Endothelial cell of umbilical vein (primary cell): ENCODE results near the gene NCS1. TPM values are rescaled to one million over a fixed set of nuclear protein-coding genes. Genes with fewer than 3 reads are reported as not detected.

Source experiments
- BruUV-seq: library from RNA; stranded (reverse); fragments of 400-500 nt; replicated peaks from 2 replicates; lab custom pipeline; 2021; lab: Mats Ljungman, UMichigan
- CTCF ChIA-PET: fragments of 300-600, 350-600 bp; sonication (Branson Sonifier 250); formaldehyde crosslinking; loops from one replicate; lab custom pipeline; 2021; ENCODE audit warnings: antibody characterized with exemption, inconsistent platforms; lab: Charles Lee
- POLR2A ChIA-PET: fragments of 300-600, 350-600 bp; sonication (Branson Sonifier 250); formaldehyde crosslinking; loops from one replicate; lab custom pipeline; 2021; ENCODE audit warnings: antibody characterized with exemption, inconsistent platforms; lab: Charles Lee
- DNase-seq: peaks from one replicate; pipeline ENCODE4 v3.0.0-alpha.2; 2011; ENCODE audit warnings: low read depth, low spot score
- FAIRE-seq: peaks from 2 replicates; lab custom pipeline; 2011; peaks lifted over from hg19 to GRCh38; lab: Jason Lieb, UNC
- H2AFZ ChIP-seq: 2 replicates; pipeline ENCODE4 v1.6.0; 2012; ENCODE audit warnings: low read depth, low read length, control low read depth, inconsistent platforms
- H3K27ac ChIP-seq: 2 replicates; pipeline ENCODE4 v1.5.1; 2011; ENCODE audit warnings: low read depth, mild to moderate bottlenecking, control low read depth, low read length, moderate library complexity; ENCODE audit not compliant: insufficient read depth
- H3K27me3 ChIP-seq, 2 experiments: 2 replicates each; pipeline versions ENCODE4 v1.6.0 to v1.6.1; 2011; ENCODE audit warnings: low read length in 2 of 2, mixed read lengths in 1 of 2; ENCODE audit not compliant: control insufficient read depth in 2 of 2, insufficient read depth in 2 of 2
- H3K36me3 ChIP-seq, 2 experiments: 2 replicates in 1 of 2; 3 replicates in 1 of 2; pipeline ENCODE4 v1.5.1; 2011; ENCODE audit warnings: low read length in 2 of 2, mild to moderate bottlenecking in 1 of 2, moderate library complexity in 1 of 2; ENCODE audit not compliant: control insufficient read depth in 2 of 2, insufficient read depth in 2 of 2; ENCODE audit errors: extremely low read depth in 1 of 2
- H3K4me1 ChIP-seq: 3 replicates; pipeline ENCODE4 v1.5.1; 2011; ENCODE audit warnings: mild to moderate bottlenecking, low read length; ENCODE audit not compliant: control insufficient read depth, insufficient read depth; ENCODE audit errors: extremely low read depth
- H3K4me2 ChIP-seq: 2 replicates; pipeline ENCODE4 v1.6.1; 2011; ENCODE audit warnings: low read length, control low read depth, mixed read lengths; ENCODE audit not compliant: insufficient read depth
- H3K4me3 ChIP-seq, 3 experiments: fragments of 200-600 bp in 1 of 3; sonication (generic), shearing (Covaris generic) in 1 of 3; replicated peaks in 1 of 3; 2 replicates each; pipeline ENCODE4 v1.5.1; 2011 to 2016; ENCODE audit warnings: control low read depth in 3 of 3, low read length in 3 of 3, mild to moderate bottlenecking in 2 of 3, inconsistent platforms in 1 of 3, low read depth in 1 of 3, moderate library complexity in 1 of 3; ENCODE audit not compliant: insufficient read depth in 1 of 3
- H3K79me2 ChIP-seq: 2 replicates; pipeline ENCODE4 v1.6.0; 2012; ENCODE audit warnings: low read length, inconsistent platforms; ENCODE audit not compliant: control insufficient read depth, insufficient read depth
- H3K9ac ChIP-seq: replicated peaks from 2 replicates; pipeline ENCODE3; 2011; ENCODE audit warnings: low read length, control low read depth; ENCODE audit not compliant: insufficient read depth; ENCODE audit errors: extremely low read depth
- H3K9me1 ChIP-seq: replicated peaks from 3 replicates; pipeline ENCODE4 v1.6.0; 2011; ENCODE audit warnings: mild to moderate bottlenecking, low read length; ENCODE audit not compliant: control insufficient read depth, insufficient read depth; ENCODE audit errors: extremely low read depth
- H3K9me3 ChIP-seq: replicated peaks from 2 replicates; pipeline ENCODE4 v1.5.1; 2012; ENCODE audit warnings: low read length, inconsistent platforms; ENCODE audit not compliant: control insufficient read depth, insufficient read depth
- H4K20me1 ChIP-seq: replicated peaks from 2 replicates; pipeline ENCODE3; 2011; ENCODE audit warnings: mild to moderate bottlenecking, low read length; ENCODE audit not compliant: control insufficient read depth, insufficient read depth; ENCODE audit errors: extremely low read depth
- CTCF ChIP-seq, 2 donors: IDR thresholded peaks; 1 replicate in 1 of 2; 2 replicates in 1 of 2; pipeline ENCODE4 v1.5.1; 2011; ENCODE audit warnings: low read length in 2 of 2, mild to moderate bottlenecking in 2 of 2, moderate library complexity in 2 of 2, control low read depth in 1 of 2, inconsistent platforms in 1 of 2, low read depth in 1 of 2; ENCODE audit not compliant: insufficient read depth in 1 of 2; ENCODE audit errors: extremely low read depth in 1 of 2
- EZH2 ChIP-seq: IDR thresholded peaks from 2 replicates; pipeline ENCODE4 v1.6.1; 2012; ENCODE audit warnings: borderline replicate concordance, low read depth, mild to moderate bottlenecking, moderate library complexity, low read length, inconsistent platforms; ENCODE audit not compliant: severe bottlenecking
- FOS ChIP-seq: IDR thresholded peaks from 2 replicates; pipeline ENCODE4 v1.6.1; 2011; ENCODE audit warnings: mild to moderate bottlenecking, low read length, moderate library complexity, borderline replicate concordance; ENCODE audit not compliant: insufficient read depth
- GATA2 ChIP-seq: IDR thresholded peaks from 2 replicates; pipeline ENCODE4 v1.7.0; 2011; ENCODE audit warnings: low read depth, mild to moderate bottlenecking, moderate library complexity, mixed read lengths, low read length; ENCODE audit not compliant: insufficient read length, insufficient read depth
- JUN ChIP-seq: IDR thresholded peaks from 2 replicates; pipeline ENCODE4 v1.6.1; 2011; ENCODE audit warnings: borderline replicate concordance, low read depth; ENCODE audit not compliant: insufficient read length, insufficient read depth
- MAX ChIP-seq: IDR thresholded peaks from 2 replicates; pipeline ENCODE4 v1.6.1; 2011; ENCODE audit not compliant: insufficient read depth, insufficient read length
- MYC ChIP-seq: IDR thresholded peaks from one replicate; pipeline ENCODE4 v1.6.1; 2011; ENCODE audit warnings: mild to moderate bottlenecking, low read depth, low read length
- POLR2A ChIP-seq: IDR thresholded peaks from 2 replicates; pipeline ENCODE4 v1.6.1; 2012; ENCODE audit warnings: low read depth, mild to moderate bottlenecking, control low read depth, low read length
- POLR2AphosphoS5 ChIP-seq: IDR thresholded peaks from 2 replicates; pipeline ENCODE4 v1.6.1; 2012; ENCODE audit warnings: low read depth, mild to moderate bottlenecking, control low read depth, low read length, moderate library complexity; ENCODE audit not compliant: insufficient read depth
- dilution Hi-C: fragments of 300-500 bp; cut with MboI; formaldehyde crosslinking; loops from one replicate; pipeline ENCODE4 v1.15.0; 2019; ENCODE audit warnings: low sequenced_read_pairs; ENCODE audit not compliant: extremely low pct_ligation_motif_present
- intact Hi-C: fragments of 100-400 bp; cut with micrococcal nuclease; formaldehyde crosslinking; loops from one replicate; pipeline ENCODE4 v1.10.0; 2022
- polyA plus RNA-seq, 4 experiments: library from polyadenylated mRNA; depleted of rRNA in 3 of 4; stranded (reverse) in 3 of 4; unstranded in 1 of 4; fragments of >200 nt; gene quantifications; 2 replicates each; pipeline versions ENCODE4 v1.2.1 to v1.2.3, GENCODE V29; 2011 to 2012; ENCODE audit warnings: missing spikeins in 1 of 4
- total RNA-seq: library from RNA; stranded (reverse); gene quantifications from 2 replicates; pipeline ENCODE4 v1.2.3, GENCODE V29; 2021

The NCS1 gene
- total and polyA plus RNA-seq, 2 donors (not counting 3 experiments of a cell fraction or from before 2014, with no cell fraction given) = 53.6 to 77.4 TPM

- FAIRE-seq (peak; percentile 87), DNase-seq (peak; percentile 35)
- dilution Hi-C loops = no loop called here
- Histone ChIP-seq H3K79me2 (no peaks in the 10 kb centered on the region), H2AFZ (peak overlapping the region; percentile 17), H3K9me1 (no peaks in the 10 kb centered on the region), H3K27ac (no peak overlapping the region), H3K9ac (no peak overlapping the region), H4K20me1 (no peaks in the 10 kb centered on the region), H3K9me3 (no peaks in the 10 kb centered on the region), H3K27me3 (no peaks in the 10 kb centered on the region), H3K4me3 (no peak overlapping the region), H3K4me1 (no peaks in the 10 kb centered on the region), H3K36me3 (no peaks in the 10 kb centered on the region), H3K4me2 (no peak overlapping the region)
- intact Hi-C loops = loop anchor here (2.0 kb wide), 1 partner anchor 100 kb away; no protein-coding TSS in a partner anchor
- TF ChIP-seq CTCF (IDR thresholded peaks at IDR 0.05; ENCODE audit: extremely low read depth in 1 of 2, insufficient read depth in 1 of 2, low read depth in 1 of 2, low read length in 2 of 2) = peak; percentile 78 to 80
- no peak for TF ChIP-seq FOS
- POLR2A ChIA-PET = no interaction called here
- CTCF ChIA-PET = interaction anchor here (0.9 to 3.2 kb wide), 5 partner anchors 8 to 118 kb away, joined by 3 to 11 read pairs (median 7); partner anchors contain the start of gene HMCN2
- BruUV-seq = no TSS peak
These were observed 71.0 kb downstream of the NCS1 start for GRCh38 chr9:130243015-130243881.

- dilution Hi-C loops (no loop called here), intact Hi-C loops (loop anchor here (2.0 kb wide), 1 partner anchor 99 kb away; no protein-coding TSS in a partner anchor)
- TF ChIP-seq EZH2 (no peak), MAX (no peak), CTCF (IDR thresholded peaks at IDR 0.05; ENCODE audit: extremely low read depth in 1 of 2, insufficient read depth in 1 of 2, low read depth in 1 of 2, low read length in 2 of 2) (no peak), GATA2 (no peak), MYC (no peak), POLR2A (no peak), FOS (no peak), POLR2AphosphoS5 (no peak), JUN (no peak)
- no peaks in the 10 kb centered on the region for H3K9me3 ChIP-seq
- H3K36me3 ChIP-seq = no peaks in the 10 kb centered on the region
- H3K4me3 ChIP-seq = no peak overlapping the region
- no peaks in the 10 kb centered on the region for H3K79me2 ChIP-seq
- no peak overlapping the region for H3K4me2 ChIP-seq
- H3K27ac ChIP-seq = no peak overlapping the region
- ChIA-PET CTCF (interaction anchor here (0.9 to 3.2 kb wide), 4 partner anchors 8 to 21 kb away, joined by 4 to 11 read pairs (median 7); partner anchors contain the start of gene HMCN2), POLR2A (no interaction called here)
- H3K9ac ChIP-seq = no peak overlapping the region
- no peaks in the 10 kb centered on the region for H3K27me3 ChIP-seq
- no peak overlapping the region for H2AFZ ChIP-seq
- no peak for DNase-seq
- no peak for FAIRE-seq
- no peaks in the 10 kb centered on the region for H3K4me1 ChIP-seq
- H3K9me1 ChIP-seq = no peaks in the 10 kb centered on the region
- BruUV-seq = no TSS peak
- H4K20me1 ChIP-seq = no peaks in the 10 kb centered on the region
These were observed 71.6 kb downstream of the NCS1 start for GRCh38 chr9:130243882-130244170.
